GM12878 (cell line): Measurements from ENCODE around the gene TSPAN12. TPM values are rescaled to one million over a fixed set of nuclear protein-coding genes. Genes with fewer than 3 reads are reported as not detected.

ENCODE experiments used
- ATAC-seq: fragments of 200-7000 bp; cut with Tn5 transposase; 3 replicates; pipeline ENCODE4 v1.9.1; 2020; ENCODE audit warnings: mild to moderate bottlenecking, moderate library complexity
- BruUV-seq: library from RNA; stranded (reverse); fragments of 400-500 nt; replicated peaks from 2 replicates; lab custom pipeline; 2021; lab: Mats Ljungman, UMichigan
- CTCF ChIA-PET: fragments of 300-600 bp; sonication (Branson Sonifier 250); formaldehyde crosslinking; extraction: SDS; loops from one replicate; lab custom pipeline; 2021; ENCODE audit warnings: inconsistent platforms; lab: Yijun Ruan, JAX
- POLR2A ChIA-PET: fragments of 350-600 bp; formaldehyde crosslinking; extraction: SDS; loops from one replicate; lab custom pipeline; 2021; ENCODE audit warnings: inconsistent platforms; lab: Charles Lee
- RAD21 ChIA-PET: fragments of 300-600 bp; sonication (Branson Sonifier 250); formaldehyde crosslinking; loops from one replicate; lab custom pipeline; 2023; ENCODE audit warnings: antibody characterized with exemption; ENCODE audit not compliant: unreplicated experiment; lab: Charles Lee
- SMC1A ChIA-PET: fragments of 300-600 bp; sonication (Branson Sonifier 250); formaldehyde crosslinking; loops from one replicate; lab custom pipeline; 2023; ENCODE audit not compliant: unreplicated experiment, uncharacterized antibody; lab: Charles Lee
- DNase-seq: peaks from one replicate; pipeline ENCODE4 v3.0.0-alpha.2; 2011; ENCODE audit warnings: low read depth, low spot score
- FAIRE-seq: peaks from 3 replicates; lab custom pipeline; 2011; peaks lifted over from hg19 to GRCh38; lab: Jason Lieb, UNC
- H2AFZ ChIP-seq: 2 replicates; pipeline ENCODE4 v1.6.0; 2011; ENCODE audit warnings: low read depth, low read length, control low read depth; ENCODE audit not compliant: control insufficient read depth
- H3K27ac ChIP-seq: 2 replicates; pipeline ENCODE4 v1.5.1; 2011; ENCODE audit warnings: control low read depth; ENCODE audit not compliant: control insufficient read depth, insufficient read depth
- H3K27me3 ChIP-seq, 2 experiments: replicated peaks in 1 of 2; 2 replicates each; pipeline versions ENCODE4 v1.6.0 to v1.6.1; 2011; ENCODE audit warnings: low read length in 1 of 2; ENCODE audit not compliant: control insufficient read depth in 2 of 2, insufficient read depth in 2 of 2
- H3K36me3 ChIP-seq, 2 experiments: 2 replicates each; pipeline ENCODE4 v1.5.1; 2011; ENCODE audit warnings: low read length in 1 of 2; ENCODE audit not compliant: control insufficient read depth in 2 of 2, insufficient read depth in 2 of 2
- H3K4me1 ChIP-seq: 2 replicates; pipeline ENCODE4 v1.6.1; 2011; ENCODE audit warnings: mild to moderate bottlenecking, low read length, moderate library complexity, mixed read lengths; ENCODE audit not compliant: control insufficient read depth, insufficient read depth
- H3K4me2 ChIP-seq: 2 replicates; pipeline ENCODE4 v1.6.0; 2011; ENCODE audit warnings: control low read depth; ENCODE audit not compliant: control insufficient read depth, insufficient read depth
- H3K4me3 ChIP-seq: fragments of 200-600 bp; sonication (generic); 2 replicates; pipeline ENCODE4 v1.5.1; 2016
- H3K79me2 ChIP-seq: 2 replicates; pipeline ENCODE4 v1.6.0; 2011; ENCODE audit warnings: low read length; ENCODE audit not compliant: control insufficient read depth, insufficient read depth
- H3K9ac ChIP-seq: 2 replicates; pipeline ENCODE4 v1.8.0; 2011; ENCODE audit warnings: low read length, control low read depth, mixed read lengths; ENCODE audit not compliant: control insufficient read depth, insufficient read depth
- H3K9me3 ChIP-seq: replicated peaks from 3 replicates; pipeline ENCODE4 v1.5.1; 2011; ENCODE audit warnings: mild to moderate bottlenecking, low read length; ENCODE audit not compliant: control insufficient read depth, insufficient read depth
- H4K20me1 ChIP-seq: 2 replicates; pipeline ENCODE4 v1.6.0; 2011; ENCODE audit not compliant: control insufficient read depth, insufficient read depth
- ETV6 ChIP-seq, 2 experiments: fragments of 450-650 bp in 1 of 2; IDR thresholded peaks in 1 of 2; conservative IDR thresholded peaks in 1 of 2; 2 replicates each; pipeline ENCODE4 v1.6.1; 2014; ENCODE audit warnings: antibody characterized with exemption in 1 of 2, borderline replicate concordance in 1 of 2, low read depth in 1 of 2, mild to moderate bottlenecking in 1 of 2, moderate library complexity in 1 of 2
- MYC ChIP-seq: IDR thresholded peaks from 2 replicates; pipeline ENCODE4 v1.6.1; 2011; ENCODE audit warnings: mild to moderate bottlenecking, low read length, moderate library complexity, inconsistent platforms; ENCODE audit not compliant: insufficient read depth, insufficient replicate concordance, insufficient read length, severe bottlenecking
- RFX5 ChIP-seq: IDR thresholded peaks from 2 replicates; pipeline ENCODE4 v1.6.1; 2011; ENCODE audit warnings: low read depth, low read length, improper control_type of control experiment
- WGBS: methylation state at CpG from one replicate; pipeline ENCODE4 v1.1.6; 2016; ENCODE audit warnings: low lambda C conversion rate; ENCODE audit not compliant: insufficient replicate concordance, insufficient coverage; ENCODE audit errors: missing lambda C conversion rate; 5-methylcytosine and 5-hydroxymethylcytosine counted together
- in situ Hi-C: fragments of 300-500 bp; cut with MboI; formaldehyde crosslinking; loops from 9 replicates; pipeline ENCODE4 v1.14.3; 2018; ENCODE audit warnings: mixed read lengths
- intact Hi-C: fragments of 100-400 bp; cut with micrococcal nuclease; formaldehyde crosslinking; loops from one replicate; pipeline ENCODE4 v1.14.2; 2022; ENCODE audit not compliant: unreplicated experiment
- polyA plus RNA-seq, 11 experiments: library from polyadenylated mRNA; depleted of rRNA in 4 of 11; unstranded in 6 of 11; stranded (reverse) in 5 of 11; fragments of >200 nt; fragmentation: Nextera tagmentation in 4 of 11; fragmentation: Illumina TruSeq in 1 of 11; extraction: Ambion mirVana in 4 of 11; extraction: Trizol in 1 of 11; gene quantifications; 1 replicate in 1 of 11; 2 replicates in 10 of 11; pipeline versions ENCODE4 v1.2.1 to v1.2.3, GENCODE V29; 2011 to 2016; ENCODE audit warnings: inconsistent platforms in 2 of 11, missing spikeins in 2 of 11, low read depth in 1 of 11
- total RNA-seq, 4 experiments: library from RNA; depleted of rRNA in 3 of 4; stranded (reverse); fragments of >200 nt in 3 of 4; fragmentation: Illumina TruSeq in 1 of 4; extraction: Trizol in 1 of 4; gene quantifications; 2 replicates each; pipeline versions ENCODE4 v1.2.1 to v1.2.3, GENCODE V29; 2013 to 2021

Gene TSPAN12
- total and polyA plus RNA-seq, 10 of the 15 experiments (the other 5 are each of a cell fraction or from before 2014, with no cell fraction given): 0.67 to 110 (median 1.3) TPM

DNA sequence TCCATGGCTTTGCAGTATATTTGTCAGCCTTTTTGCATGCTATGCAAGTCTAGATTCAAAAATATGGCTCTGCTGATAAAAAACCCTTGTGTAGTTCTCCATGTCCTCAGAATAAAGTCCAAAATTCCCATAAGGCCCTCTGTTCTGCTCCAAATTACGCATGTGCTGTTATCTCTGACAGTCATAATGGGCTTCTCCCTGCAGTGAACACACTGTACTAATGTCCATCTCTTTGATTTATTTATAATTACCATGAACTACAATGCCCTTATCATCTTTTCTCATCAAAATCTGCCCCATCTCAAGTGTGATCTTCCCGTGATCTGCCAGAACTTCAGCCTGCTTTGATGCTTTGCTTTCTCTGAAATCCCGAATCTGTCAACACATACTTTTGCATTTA is 87.7 kb downstream of the TSPAN12 start:
- no peak overlapping the region for H3K4me2 ChIP-seq
- H3K4me3 ChIP-seq: no peak overlapping the region
- no peak for DNase-seq
- H3K36me3 ChIP-seq: no peaks in the 10 kb centered on the region
- H3K79me2 ChIP-seq: no peaks in the 10 kb centered on the region
- TF ChIP-seq ETV6 (conservative IDR thresholded peaks at IDR 0.05 in 1 of 2, IDR thresholded peaks at IDR 0.05 in 1 of 2; ENCODE audit: borderline replicate concordance in 1 of 2, low read depth in 1 of 2): no peak
- TF ChIP-seq RFX5: no peak
- FAIRE-seq: no peak
- H3K4me1 ChIP-seq: no peaks in the 10 kb centered on the region
- ChIA-PET SMC1A (no interaction called here), RAD21 (no interaction called here), POLR2A (no interaction called here), CTCF (no interaction called here)
- WGBS: 21% methylated on average over 3 of the region's 3 CpGs
- intact Hi-C loops (no loop called here), in situ Hi-C loops (no loop called here)
- BruUV-seq: no TSS peak
- H3K9ac ChIP-seq: no peak overlapping the region
- no peaks in the 10 kb centered on the region for H3K9me3 ChIP-seq
- no peak for ATAC-seq
- H3K27ac ChIP-seq: no peak overlapping the region
- no peaks in the 10 kb centered on the region for H3K27me3 ChIP-seq
- no peaks in the 10 kb centered on the region for H4K20me1 ChIP-seq
- H2AFZ ChIP-seq: no peak overlapping the region

GRCh38 chr7:120760851-120761250 is 97.1 kb downstream of the TSPAN12 start:
- in situ Hi-C loops: no loop called here
- Histone ChIP-seq H3K79me2 (no peaks in the 10 kb centered on the region), H4K20me1 (no peaks in the 10 kb centered on the region), H3K9ac (no peak overlapping the region), H3K4me3 (no peak overlapping the region), H3K27me3 (no peaks in the 10 kb centered on the region), H3K36me3 (no peaks in the 10 kb centered on the region), H2AFZ (no peak overlapping the region), H3K4me1 (no peaks in the 10 kb centered on the region), H3K9me3 (no peaks in the 10 kb centered on the region), H3K27ac (no peak overlapping the region), H3K4me2 (no peak overlapping the region)
- CTCF ChIA-PET: interaction anchor here (0.6 to 1.1 kb wide), 2 partner anchors 31 to 46 kb away, joined by 3 to 4 read pairs; no protein-coding TSS in a partner anchor
- RAD21 ChIA-PET: interaction anchor here (1.2 kb wide), 1 partner anchor 34 kb away, joined by 3 read pairs; no protein-coding TSS in a partner anchor
- DNase-seq (no peak), ATAC-seq (no peak; the same call in 2 of the 3 replicates), FAIRE-seq (no peak)
- POLR2A ChIA-PET: no interaction called here
- SMC1A ChIA-PET: interaction anchor here (0.8 to 2.0 kb wide), 4 partner anchors 10 to 347 kb away, joined by 3 to 13 read pairs (median 3); no protein-coding TSS in a partner anchor
- BruUV-seq: no TSS peak
- intact Hi-C loops: no loop called here
- TF ChIP-seq RFX5 (0 out of 2 replicates have a peak, but pooled peaks have one; percentile 17), MYC (no peak)
- WGBS: 27% methylated on average over 3 of the region's 3 CpGs
